K562 (cell line): ENCODE data around the gene MMUT. TPM values are rescaled to one million over a fixed set of nuclear protein-coding genes. Genes with fewer than 3 reads are reported as not detected.

Source experiments
- CBFA2T2 ChIP-seq: fragments of 450-650 bp; conservative IDR thresholded peaks from 2 replicates; pipeline ENCODE4 v1.6.1; 2017; ENCODE audit warnings: mild to moderate bottlenecking
- CBFA2T3 ChIP-seq: fragments of 450-650 bp; IDR thresholded peaks from 2 replicates; pipeline ENCODE4 v1.6.1; 2017
- CEBPB ChIP-seq: fragments of 450-650 bp; IDR thresholded peaks from 2 replicates; pipeline ENCODE4 v1.6.1; 2016; ENCODE audit warnings: missing genetic modification characterization, missing compliant biosample characterization
- CHAMP1 ChIP-seq: fragments of 450-650 bp; IDR thresholded peaks from 2 replicates; pipeline ENCODE4 v1.6.1; 2016; ENCODE audit warnings: mild to moderate bottlenecking
- DIDO1 ChIP-seq: fragments of 450-650 bp; IDR thresholded peaks from 2 replicates; pipeline ENCODE4 v1.6.1; 2016; ENCODE audit warnings: low read depth, missing biosample characterization, missing genetic modification characterization
- E4F1 ChIP-seq: fragments of 250-450 bp; sonication (Bioruptor Pico); IDR thresholded peaks from 2 replicates; pipeline ENCODE4 v1.5.0; 2021; ENCODE audit warnings: mild to moderate bottlenecking, borderline replicate concordance
- ELK3 ChIP-seq: fragments of 450-650 bp; formaldehyde crosslinking; IDR thresholded peaks from 2 replicates; pipeline ENCODE4 v1.4.0; 2020; ENCODE audit warnings: mild to moderate bottlenecking
- ETS1 ChIP-seq: conservative IDR thresholded peaks from 2 replicates; pipeline ENCODE4 v1.6.1; 2011; ENCODE audit warnings: low read depth, mild to moderate bottlenecking, low read length; ENCODE audit not compliant: control insufficient read depth
- ETV1 ChIP-seq: fragments of 450-650 bp; conservative IDR thresholded peaks from 2 replicates; pipeline ENCODE4 v1.6.1; 2016; ENCODE audit warnings: missing genetic modification characterization, control low read depth, low read depth, missing compliant biosample characterization
- GMEB1 ChIP-seq: fragments of 250-450 bp; sonication (Bioruptor Pico); IDR thresholded peaks from 2 replicates; pipeline ENCODE4 v1.4.0; 2020; ENCODE audit warnings: mild to moderate bottlenecking
- ILK ChIP-seq: fragments of 450-650 bp; IDR thresholded peaks from 2 replicates; pipeline ENCODE4 v1.6.1; 2016; ENCODE audit warnings: missing genetic modification characterization, low read depth, mild to moderate bottlenecking, missing compliant biosample characterization, moderate library complexity, borderline replicate concordance
- JUNB ChIP-seq: fragments of 450-650 bp; formaldehyde crosslinking; conservative IDR thresholded peaks from 2 replicates; pipeline ENCODE4 v1.4.0; 2020; ENCODE audit warnings: mild to moderate bottlenecking
- MED1 ChIP-seq: sonication (generic); formaldehyde crosslinking; IDR thresholded peaks from 2 replicates; pipeline ENCODE4 v1.8.1; 2023; ENCODE audit warnings: missing genetic modification reagents, borderline replicate concordance
- NUFIP1 ChIP-seq: fragments of 450-650 bp; IDR thresholded peaks from 2 replicates; pipeline ENCODE4 v1.6.1; 2018; ENCODE audit not compliant: partially characterized antibody
- SFPQ ChIP-seq: fragments of 200-400 bp; formaldehyde crosslinking; IDR thresholded peaks from 2 replicates; pipeline ENCODE4 v1.6.1; 2017; ENCODE audit warnings: mild to moderate bottlenecking, low read depth, low read length, moderate library complexity
- ZNF583 ChIP-seq: fragments of 250-450 bp; sonication (Bioruptor Pico); IDR thresholded peaks from 2 replicates; pipeline ENCODE4 v1.4.0; 2020
- ZNF77 ChIP-seq: fragments of 250-450 bp; sonication (Bioruptor Pico); IDR thresholded peaks from 2 replicates; pipeline ENCODE4 v1.5.0; 2020
- polyA plus RNA-seq, 8 experiments: library from polyadenylated mRNA; depleted of rRNA in 4 of 8; stranded (reverse) in 5 of 8; unstranded in 3 of 8; fragments of >200 nt; fragmentation: Nextera tagmentation in 2 of 8; fragmentation: Illumina TruSeq in 1 of 8; extraction: Ambion mirVana in 2 of 8; extraction: Trizol in 1 of 8; gene quantifications; 2 replicates each; pipeline versions ENCODE4 v1.2.1 to v1.2.3, GENCODE V29; 2011 to 2014; ENCODE audit warnings: inconsistent platforms in 1 of 8, missing spikeins in 1 of 8
- total RNA-seq, 7 experiments: library from RNA; depleted of rRNA in 6 of 7; stranded (reverse); fragments of >200 nt in 6 of 7; fragmentation: Illumina TruSeq in 2 of 7; extraction: Trizol in 2 of 7; gene quantifications; 2 replicates each; pipeline versions ENCODE4 v1.2.1 to v1.2.3, GENCODE V29; 2011 to 2021; ENCODE audit warnings: low replicate concordance in 1 of 7

The MMUT gene
- total and polyA plus RNA-seq, 9 of the 15 experiments (the other 6 are each of a cell fraction or from before 2014, with no cell fraction given): 7.1 to 26.4 (median 16.0) TPM

GRCh38 chr6:49462927-49463611, at the start of gene MMUT, which contains the start of gene CENPQ (continued):
- TF ChIP-seq ETS1 (peak; percentile 82), CBFA2T2 (no peak), NUFIP1 (no peak), CHAMP1 (peak; percentile 89; the same call in 1 of the 2 replicates), ZNF77 (CRISPR knock-in tag) (no peak), ILK (tag) (no peak), GMEB1 (peak; percentile 70), ELK3 (CRISPR knock-in tag) (no peak), SFPQ (no peak), JUNB (CRISPR knock-in tag) (no peak), MED1 (CRISPR knock-in tag) (no peak), ZNF583 (CRISPR knock-in tag) (no peak), CBFA2T3 (no peak), ETV1 (peak; percentile 75), E4F1 (CRISPR knock-in tag) (no peak), DIDO1 (tag) (no peak; the same call in none of the 2 replicates), CEBPB (tag) (no peak)
